ENCODE data around the gene AP3D1.
"Not testable (repeated sequence)": the region's sequence is repeated elsewhere in the genome, so short reads cannot be mapped to it uniquely, and the experiment has no call there.

The AP3D1 gene

GRCh38 chr19:2151339-2152229 is at the start of gene AP3D1:
AP3D1 (minus strand) TSS chr19:2151566; CDS start chr19:2151334, 232 bp downstream.
- peak; percentile 99 to 100 (median 100) for DNase-seq (ENCODE audit: low read depth in 3 of 3)

GRCh38 chr19:2200624-2201294 is 49.4 kb upstream of the AP3D1 start:
- DNase-seq (ENCODE audit: low read depth in 3 of 3), result not testable (repeated sequence)

GRCh38 chr19:2199861-2200623 is 48.7 kb upstream of the AP3D1 start:
- no peak for DNase-seq (ENCODE audit: low read depth in 3 of 3)

- DNase-seq (ENCODE audit: low read depth in 3 of 3), result no peak
Observed at GRCh38 chr19:2199215-2199614, 47.8 kb upstream of the AP3D1 start.

- no peak for DNase-seq (ENCODE audit: low read depth in 3 of 3)
Observed at GRCh38 chr19:2198317-2198716, 47.0 kb upstream of the AP3D1 start.

- no peak for DNase-seq (ENCODE audit: low read depth in 3 of 3)
Observed at GRCh38 chr19:2197270-2197669, 45.9 kb upstream of the AP3D1 start.

- no peak for DNase-seq (ENCODE audit: low read depth in 3 of 3)
Observed at GRCh38 chr19:2195914-2196313, 44.5 kb upstream of the AP3D1 start.

- no peak for DNase-seq (ENCODE audit: low read depth in 3 of 3)
Observed at GRCh38 chr19:2195361-2195760, 44.0 kb upstream of the AP3D1 start.

GRCh38 chr19:2194513-2195078 is 43.2 kb upstream of the AP3D1 start:
- no peak for DNase-seq (ENCODE audit: low read depth in 3 of 3)

- DNase-seq (ENCODE audit: low read depth in 3 of 3), result no peak
Observed at GRCh38 chr19:2193807-2194206, 42.4 kb upstream of the AP3D1 start.

GRCh38 chr19:2192862-2193261 is 41.5 kb upstream of the AP3D1 start:
- DNase-seq (ENCODE audit: low read depth in 3 of 3), result no peak

- no peak for DNase-seq (ENCODE audit: low read depth in 3 of 3)
Observed at GRCh38 chr19:2191456-2192310, 40.3 kb upstream of the AP3D1 start.

- no peak for DNase-seq (ENCODE audit: low read depth in 3 of 3)
Observed at GRCh38 chr19:2190848-2191455, 39.6 kb upstream of the AP3D1 start.

GRCh38 chr19:2189880-2190279 is 38.5 kb upstream of the AP3D1 start:
- DNase-seq (ENCODE audit: low read depth in 3 of 3), result no peak

GRCh38 chr19:2188708-2189385 is 37.5 kb upstream of the AP3D1 start:
- no peak for DNase-seq (ENCODE audit: low read depth in 3 of 3)

- DNase-seq (ENCODE audit: low read depth in 3 of 3), result no peak
Observed at GRCh38 chr19:2187159-2187558, 35.8 kb upstream of the AP3D1 start.

GRCh38 chr19:2186071-2186846 is 34.9 kb upstream of the AP3D1 start:
- no peak for DNase-seq (ENCODE audit: low read depth in 3 of 3)

GRCh38 chr19:2185734-2186070 is 34.3 kb upstream of the AP3D1 start:
- no peak for DNase-seq (ENCODE audit: low read depth in 3 of 3)

GRCh38 chr19:2184422-2184975 is 33.1 kb upstream of the AP3D1 start:
- DNase-seq (ENCODE audit: low read depth in 3 of 3), result no peak

All from stimulated activated CD4-positive, alpha-beta T cell treated with anti-CD3 and anti-CD28 coated beads, TNF-alpha, amount 100 ng/mL, for 4 hours (primary cell).